Stimulated activated memory B cell treated with anti-CD40 and anti-IgM and Interleukin-4, amounts not matched to agents 10 μg/mL and 1 μg/mL and 100 μg/mL, for 72 hours (primary cell): ENCODE results near the gene SSB.
"Not testable (repeated sequence)": the region's sequence is repeated elsewhere in the genome, so short reads cannot be mapped to it uniquely, and the experiment has no call there.

Experiments used
- ATAC-seq: fragments of 150-1000 bp; cut with Tn5 transposase; 2 replicates; pipeline ENCODE4 v1.10.0; 2021
- H3K27ac Mint-ChIP-seq: one replicate; pipeline ENCODE4 v1.8.0; 2022; ENCODE audit warnings: mild to moderate bottlenecking, mixed read lengths
- H3K27me3 Mint-ChIP-seq: one replicate; pipeline ENCODE4 v1.8.0; 2022; ENCODE audit warnings: mixed read lengths
- H3K36me3 Mint-ChIP-seq: one replicate; pipeline ENCODE4 v1.8.0; 2022; ENCODE audit warnings: mixed read lengths
- H3K4me1 Mint-ChIP-seq: one replicate; pipeline ENCODE4 v1.8.0; 2022; ENCODE audit warnings: mixed read lengths
- H3K4me3 Mint-ChIP-seq: one replicate; pipeline ENCODE4 v1.8.0; 2022; ENCODE audit warnings: mild to moderate bottlenecking, moderate library complexity, mixed read lengths
- H3K9me3 Mint-ChIP-seq: one replicate; pipeline ENCODE4 v1.8.0; 2022; ENCODE audit warnings: mixed read lengths

The SSB gene

GRCh38 chr2:169839954-169840746 lies 41.5 kb downstream of the SSB start:
- no peak for ATAC-seq

DNA sequence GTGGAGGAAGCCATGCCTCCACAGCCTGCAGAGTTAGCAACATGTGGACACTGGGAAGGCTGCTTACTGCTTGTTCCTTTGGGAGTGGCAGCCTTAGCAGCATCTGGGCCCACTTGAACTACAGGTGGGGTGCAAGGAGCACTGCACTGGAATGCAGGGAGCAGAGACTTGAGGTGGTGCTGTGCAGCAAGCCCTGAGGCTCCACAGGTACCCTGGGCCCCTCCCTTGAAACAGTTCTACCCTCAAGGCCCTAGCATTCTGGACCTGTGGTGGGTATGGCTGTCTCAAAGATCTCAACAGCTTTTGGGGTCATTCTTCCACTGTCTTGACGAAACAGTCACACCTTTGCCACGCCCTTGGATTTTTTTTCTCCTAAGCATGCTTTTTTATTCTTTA lies 42.1 kb downstream of the SSB start:
- H3K27ac Mint-ChIP-seq: no peak overlapping the region
- no peak for ATAC-seq
- H3K4me1 Mint-ChIP-seq: peaks cover 54% of the 10 kb centered on the region

More at GRCh38 chr2:169839954-169840746, 41.5 kb downstream of the SSB start:
- Mint-ChIP-seq H3K9me3 (no peaks in the 10 kb centered on the region), H3K27ac (no peak overlapping the region), H3K36me3 (peaks cover 27% of the 10 kb centered on the region), H3K4me3 (no peak overlapping the region), H3K4me1 (peaks cover 49% of the 10 kb centered on the region), H3K27me3 (no peaks in the 10 kb centered on the region)

GRCh38 chr2:169841625-169842024 lies 43.0 kb downstream of the SSB start:
- ATAC-seq, H3K27ac Mint-ChIP-seq, H3K27me3 Mint-ChIP-seq, H3K4me3 Mint-ChIP-seq, H3K9me3 Mint-ChIP-seq: not testable (repeated sequence)
- Mint-ChIP-seq H3K36me3 (peaks cover 27% of the 10 kb centered on the region), H3K4me1 (peaks cover 60% of the 10 kb centered on the region)

More for the DNA sequence above, 42.1 kb downstream of the SSB start:
- Mint-ChIP-seq H3K27me3 (no peaks in the 10 kb centered on the region), H3K9me3 (no peaks in the 10 kb centered on the region), H3K4me3 (no peak overlapping the region), H3K36me3 (peaks cover 27% of the 10 kb centered on the region)

DNA sequence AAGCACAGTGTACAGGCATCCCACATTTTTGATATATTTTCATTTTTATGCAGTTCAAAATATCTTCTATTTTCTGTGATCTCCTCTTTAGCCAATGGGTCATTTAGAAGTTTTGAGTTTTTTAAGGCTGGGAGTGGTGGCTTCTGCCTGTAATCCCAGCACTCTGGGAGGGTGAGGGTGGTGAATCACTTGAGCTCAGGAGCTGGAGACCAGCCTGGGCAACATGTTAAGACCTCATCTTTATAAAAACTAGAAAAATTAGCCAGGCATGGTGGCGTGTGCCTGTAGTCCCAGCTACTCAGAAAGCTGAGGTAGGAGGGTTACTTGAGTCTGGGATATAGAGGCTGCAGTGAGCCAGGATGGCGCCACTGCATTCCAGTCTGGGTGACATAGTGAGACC lies 46.3 kb downstream of the SSB start:
- ATAC-seq: no peak
- Mint-ChIP-seq H3K9me3 (no peaks in the 10 kb centered on the region), H3K36me3 (peaks cover 24% of the 10 kb centered on the region), H3K27ac (no peak overlapping the region), H3K4me3 (no peak overlapping the region), H3K4me1 (peaks cover 45% of the 10 kb centered on the region), H3K27me3 (no peaks in the 10 kb centered on the region)

- not testable (repeated sequence) for H3K27ac Mint-ChIP-seq, ATAC-seq, H3K4me3 Mint-ChIP-seq, H3K27me3 Mint-ChIP-seq, H3K9me3 Mint-ChIP-seq
- Mint-ChIP-seq H3K4me1 (peaks cover 58% of the 10 kb centered on the region), H3K36me3 (peaks cover 37% of the 10 kb centered on the region)
These were observed 50.5 kb downstream of the SSB start for GRCh38 chr2:169848959-169849693.

GRCh38 chr2:169849710-169850109 lies 51.0 kb downstream of the SSB start:
- H3K27ac Mint-ChIP-seq: no peak overlapping the region
- H3K4me3 Mint-ChIP-seq: no peak overlapping the region
- H3K27me3 Mint-ChIP-seq: no peaks in the 10 kb centered on the region
- ATAC-seq: no peak
- peaks cover 55% of the 10 kb centered on the region for H3K4me1 Mint-ChIP-seq
- H3K36me3 Mint-ChIP-seq: peaks cover 34% of the 10 kb centered on the region
- no peaks in the 10 kb centered on the region for H3K9me3 Mint-ChIP-seq

DNA sequence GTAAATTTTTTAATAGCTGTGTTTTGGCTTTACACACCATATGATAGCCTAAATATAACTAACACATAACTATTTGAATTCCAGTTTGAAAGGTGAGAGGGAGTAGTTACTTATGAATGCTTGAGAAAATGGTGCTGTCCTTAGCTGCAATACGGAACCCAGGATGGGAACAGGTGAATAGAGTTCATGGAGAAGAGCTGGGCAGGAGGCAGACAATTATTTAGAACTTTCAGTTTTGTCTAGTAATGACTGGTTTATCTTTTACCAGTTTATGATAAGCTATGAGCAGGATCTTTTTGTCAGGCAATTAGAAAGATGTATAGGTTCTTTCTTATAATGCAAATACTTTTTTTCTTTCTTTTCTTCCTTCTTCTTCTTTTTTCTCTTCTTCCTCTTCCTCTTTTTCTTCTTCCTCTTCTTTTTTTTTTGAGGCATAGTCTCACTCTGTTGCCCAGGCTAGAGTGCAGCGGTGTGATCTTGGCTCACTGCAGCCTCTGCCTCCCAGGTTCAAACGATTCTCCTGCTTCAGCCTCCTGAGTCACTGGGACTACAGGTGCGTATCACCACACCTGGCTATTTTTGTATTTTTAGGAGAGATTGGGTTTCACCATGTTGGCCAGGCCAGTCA lies 54.5 kb downstream of the SSB start:
- Mint-ChIP-seq H3K27me3 (no peaks in the 10 kb centered on the region), H3K4me1 (peaks cover 28% of the 10 kb centered on the region), H3K27ac (peak overlapping the region; percentile 13), H3K9me3 (no peaks in the 10 kb centered on the region), H3K4me3 (no peak overlapping the region), H3K36me3 (peaks cover 30% of the 10 kb centered on the region)
- no peak for ATAC-seq

GRCh38 chr2:169855281-169856258 lies 56.9 kb downstream of the SSB start:
- H3K27ac Mint-ChIP-seq, H3K27me3 Mint-ChIP-seq, ATAC-seq, H3K9me3 Mint-ChIP-seq, H3K4me3 Mint-ChIP-seq: not testable (repeated sequence)
- H3K4me1 Mint-ChIP-seq: peaks cover 37% of the 10 kb centered on the region
- H3K36me3 Mint-ChIP-seq: peaks cover 30% of the 10 kb centered on the region

DNA sequence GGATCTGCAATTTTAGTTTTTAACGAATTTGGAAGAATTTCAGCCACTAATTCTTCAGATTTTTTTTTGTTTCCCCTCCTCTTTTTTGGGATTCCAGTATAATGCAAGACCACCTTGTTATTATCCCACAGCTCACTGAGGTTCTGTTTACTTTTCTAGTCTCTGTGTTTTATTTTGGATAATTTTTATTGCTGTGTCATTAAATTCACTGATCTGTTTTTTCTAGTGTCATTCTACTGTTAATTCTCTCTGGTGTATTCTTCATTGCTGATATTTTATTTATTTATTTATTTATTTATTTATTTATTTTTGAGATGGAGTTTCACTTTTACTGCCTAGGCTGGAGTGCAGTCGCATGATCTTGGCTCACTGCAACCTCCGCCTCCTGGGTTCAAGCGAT lies 60.8 kb downstream of the SSB start:
- no peaks in the 10 kb centered on the region for H3K27me3 Mint-ChIP-seq
- peaks cover 17% of the 10 kb centered on the region for H3K36me3 Mint-ChIP-seq
- H3K27ac Mint-ChIP-seq: no peak overlapping the region
- no peaks in the 10 kb centered on the region for H3K9me3 Mint-ChIP-seq
- ATAC-seq: no peak
- peaks cover 29% of the 10 kb centered on the region for H3K4me1 Mint-ChIP-seq
- no peak overlapping the region for H3K4me3 Mint-ChIP-seq

DNA sequence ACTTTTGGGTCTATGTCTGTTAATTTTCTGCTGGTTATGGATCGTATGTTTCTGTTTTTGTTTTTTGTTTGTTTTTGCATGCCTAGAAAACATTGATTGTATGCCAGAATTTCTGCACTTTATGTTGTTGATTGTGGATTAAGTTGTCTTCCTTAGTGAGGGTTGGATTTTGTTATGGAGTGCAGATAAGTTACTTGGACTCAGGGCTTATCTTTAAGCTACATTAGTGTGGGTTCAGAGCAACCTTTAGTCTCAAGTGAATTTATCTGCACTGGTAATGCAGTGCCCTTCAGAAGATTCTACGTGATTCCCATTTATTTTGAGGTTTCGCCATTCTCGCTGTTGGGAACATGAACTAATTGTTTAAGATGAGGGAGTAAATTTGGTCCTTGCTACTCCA lies 61.5 kb downstream of the SSB start:
- H3K9me3 Mint-ChIP-seq: no peaks in the 10 kb centered on the region
- peaks cover 29% of the 10 kb centered on the region for H3K4me1 Mint-ChIP-seq
- peaks cover 17% of the 10 kb centered on the region for H3K36me3 Mint-ChIP-seq
- H3K27ac Mint-ChIP-seq: no peak overlapping the region
- H3K27me3 Mint-ChIP-seq: no peaks in the 10 kb centered on the region
- H3K4me3 Mint-ChIP-seq: no peak overlapping the region
- ATAC-seq: no peak
